WI38 (cell line): ENCODE measurements around the gene NTRK2.

ENCODE experiments used
- H3K4me3 ChIP-seq: 2 replicates; pipeline ENCODE4 v1.5.1; 2011; ENCODE audit warnings: low read depth, mild to moderate bottlenecking, control low read depth, low read length
- CTCF ChIP-seq: IDR thresholded peaks from 2 replicates; pipeline ENCODE4 v1.5.1; 2012; ENCODE audit warnings: low read depth, mild to moderate bottlenecking, control low read depth, low read length

NTRK2 gene

GRCh38 chr9:84750152-84750865 lies 80.8 kb downstream of the NTRK2 start:
- H3K4me3 ChIP-seq = no peak overlapping the region
- no peak for TF ChIP-seq CTCF

GRCh38 chr9:84751921-84752320 lies 82.4 kb downstream of the NTRK2 start:
- TF ChIP-seq CTCF = no peak
- no peak overlapping the region for H3K4me3 ChIP-seq

GRCh38 chr9:84754461-84754860 lies 84.9 kb downstream of the NTRK2 start:
- no peak for TF ChIP-seq CTCF
- H3K4me3 ChIP-seq = no peak overlapping the region

GRCh38 chr9:84754881-84755280 lies 85.4 kb downstream of the NTRK2 start:
- no peak for TF ChIP-seq CTCF
- no peak overlapping the region for H3K4me3 ChIP-seq

- no peak overlapping the region for H3K4me3 ChIP-seq
- no peak for TF ChIP-seq CTCF
These were observed 85.9 kb downstream of the NTRK2 start for GRCh38 chr9:84755380-84755779.

GRCh38 chr9:84756171-84756570 lies 86.6 kb downstream of the NTRK2 start:
- no peak overlapping the region for H3K4me3 ChIP-seq
- TF ChIP-seq CTCF = no peak

GRCh38 chr9:84756731-84757130 lies 87.2 kb downstream of the NTRK2 start:
- no peak overlapping the region for H3K4me3 ChIP-seq
- no peak for TF ChIP-seq CTCF
